ENCODE measurements around the gene TNPO2.
"Not testable (repeated sequence)": the region's sequence is repeated elsewhere in the genome, so short reads cannot be mapped to it uniquely, and the experiment has no call there.

Gene TNPO2

DNA sequence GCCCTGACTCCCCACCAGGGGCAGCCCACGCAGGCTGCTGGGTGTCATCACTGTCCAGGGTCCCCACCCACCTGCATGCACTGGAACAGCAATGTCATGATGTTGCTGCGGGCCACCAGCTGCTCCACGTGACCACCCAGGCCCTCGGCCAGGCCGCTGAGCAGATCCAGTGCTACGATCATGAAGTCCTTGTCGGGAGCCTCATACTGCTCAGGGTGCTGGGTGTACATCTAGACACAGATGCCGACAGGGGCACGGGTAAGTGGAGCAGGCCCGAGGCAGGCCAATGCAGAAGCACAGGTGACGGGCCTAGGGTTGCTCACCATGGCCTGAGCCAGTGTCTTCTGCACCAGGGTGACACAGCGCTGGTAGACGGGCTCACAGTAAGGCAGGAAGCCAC lies 18.6 kb downstream of the TNPO2 start:
- DNase-seq, result no peak

DNA sequence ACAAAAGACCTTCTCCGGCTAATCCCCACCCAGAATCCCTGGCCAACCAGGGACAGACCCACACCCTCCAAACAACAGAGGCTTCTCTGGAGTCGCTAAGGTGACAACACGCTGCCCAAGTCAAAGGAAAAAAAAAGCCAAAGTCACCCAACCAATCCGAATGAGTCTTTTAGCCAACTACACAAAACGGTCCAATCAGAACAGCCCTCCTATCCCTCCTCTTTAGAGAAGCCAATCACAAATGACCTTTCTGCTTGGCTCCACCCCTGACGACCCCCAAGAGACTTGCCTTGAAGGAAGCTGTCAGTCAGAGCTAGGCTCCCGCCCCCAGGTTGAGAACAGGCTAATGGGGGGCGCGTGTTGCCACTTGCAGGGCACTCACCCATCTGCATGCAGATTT lies 20.7 kb downstream of the TNPO2 start:
- DNase-seq, result no peak

- no peak for DNase-seq
Observed at GRCh38 chr19:12701596-12702282, 22.0 kb downstream of the TNPO2 start.

- no peak for DNase-seq
Observed at GRCh38 chr19:12698138-12698537, 25.6 kb downstream of the TNPO2 start.

DNA sequence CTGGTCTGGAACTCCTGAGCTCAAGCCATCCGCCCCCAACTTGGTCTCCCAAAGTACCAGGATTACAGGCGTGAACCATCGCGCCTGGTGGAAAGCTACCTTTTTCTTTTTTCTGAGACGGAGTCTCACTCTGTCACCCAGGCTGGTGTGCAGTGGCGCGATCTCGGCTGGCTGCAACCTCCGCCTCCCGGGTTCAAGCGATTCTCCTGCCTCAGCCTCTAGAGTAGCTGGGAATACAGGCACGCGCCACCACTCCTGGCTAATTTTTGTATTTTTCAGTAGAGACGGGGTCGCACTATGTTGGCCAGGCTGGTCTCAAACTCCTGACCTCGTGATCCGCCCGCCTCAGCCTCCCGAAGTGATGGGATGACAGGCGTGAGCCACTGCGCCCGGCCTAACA lies 26.3 kb downstream of the TNPO2 start:
- not testable (repeated sequence) for DNase-seq

DNA sequence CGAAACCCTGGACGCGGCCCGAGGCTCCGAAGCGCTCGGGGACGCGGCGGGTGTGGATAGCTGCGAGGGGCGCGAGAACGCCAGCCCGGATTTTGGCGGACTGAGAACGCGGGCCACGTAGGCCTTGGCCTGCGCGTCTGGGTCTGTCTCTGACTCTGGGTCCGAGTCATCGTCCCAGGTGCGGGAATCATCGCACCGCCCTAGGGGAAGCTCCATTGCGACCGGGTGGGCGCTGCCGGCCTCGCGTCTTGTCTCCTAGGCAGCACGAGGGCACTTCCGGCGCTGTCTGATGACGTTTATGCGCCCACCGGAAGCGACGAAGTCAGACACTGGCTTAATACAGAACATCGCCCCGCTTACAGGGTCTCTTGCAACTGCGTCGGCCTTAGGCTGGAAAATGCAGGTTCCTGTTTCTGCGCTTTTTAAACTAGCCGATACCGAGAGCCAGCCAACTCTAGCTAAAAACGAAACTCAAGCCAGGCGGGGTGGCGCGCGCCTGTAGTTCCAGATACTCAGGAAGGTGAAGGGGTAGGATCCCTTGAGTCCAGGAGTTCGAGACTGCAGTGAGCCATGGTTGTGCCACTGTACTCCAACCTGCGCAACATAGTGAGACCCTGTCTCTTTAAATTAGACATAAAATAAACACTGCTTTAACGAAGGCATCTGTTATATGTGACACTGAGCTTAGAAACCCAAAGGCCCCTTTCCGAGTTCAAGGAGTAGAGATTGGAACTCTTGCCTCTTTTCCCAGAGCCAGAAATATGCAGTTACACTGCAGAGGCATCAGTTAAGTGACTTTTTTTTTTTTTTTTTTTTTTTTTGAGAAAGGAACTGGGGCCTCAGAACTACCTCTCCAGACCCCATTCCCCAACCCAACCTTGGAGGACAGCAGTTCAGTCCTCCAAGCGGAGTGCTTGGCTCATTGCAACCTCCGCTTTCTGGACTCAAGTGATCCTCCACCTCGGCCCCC lies 27.1 kb downstream of the TNPO2 start, which contains the start of gene FBXW9:
FBXW9 (minus strand) TSS at position 266 of the 970 bp plus-strand sequence; CDS start at position 216, 50 bp downstream.
- DNase-seq, result peak; percentile 95 to 98

- DNase-seq, result peak in 1 of 2 experiments; percentile 17
Observed at GRCh38 chr19:12695997-12696365, 27.8 kb downstream of the TNPO2 start.

DNA sequence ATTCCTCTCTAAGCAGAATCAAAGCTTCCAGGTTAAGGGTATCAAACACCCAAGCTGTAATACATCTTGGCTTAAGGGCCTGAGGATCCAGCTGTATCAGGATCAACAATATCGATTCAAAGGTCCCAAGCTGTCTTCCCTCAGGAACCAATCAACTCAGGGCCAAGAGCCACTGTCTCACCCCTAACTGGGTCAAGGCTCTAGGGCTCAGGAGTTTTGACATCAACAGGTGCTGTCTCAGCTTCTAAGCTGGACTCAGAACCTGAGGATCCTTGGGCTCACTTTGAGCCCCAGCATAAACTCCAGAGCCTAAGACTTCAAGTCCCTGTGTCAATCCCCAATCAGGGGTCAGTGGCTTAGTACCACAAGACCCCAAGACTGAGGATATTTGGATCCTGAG lies 28.2 kb downstream of the TNPO2 start:
- DNase-seq, result no peak

- DNase-seq, result no peak
Observed at GRCh38 chr19:12695096-12695495, 28.6 kb downstream of the TNPO2 start.

GRCh38 chr19:12694641-12695040 lies 29.1 kb downstream of the TNPO2 start:
- DNase-seq, result no peak

GRCh38 chr19:12692960-12693359 lies 30.8 kb downstream of the TNPO2 start:
- no peak for DNase-seq

DNA sequence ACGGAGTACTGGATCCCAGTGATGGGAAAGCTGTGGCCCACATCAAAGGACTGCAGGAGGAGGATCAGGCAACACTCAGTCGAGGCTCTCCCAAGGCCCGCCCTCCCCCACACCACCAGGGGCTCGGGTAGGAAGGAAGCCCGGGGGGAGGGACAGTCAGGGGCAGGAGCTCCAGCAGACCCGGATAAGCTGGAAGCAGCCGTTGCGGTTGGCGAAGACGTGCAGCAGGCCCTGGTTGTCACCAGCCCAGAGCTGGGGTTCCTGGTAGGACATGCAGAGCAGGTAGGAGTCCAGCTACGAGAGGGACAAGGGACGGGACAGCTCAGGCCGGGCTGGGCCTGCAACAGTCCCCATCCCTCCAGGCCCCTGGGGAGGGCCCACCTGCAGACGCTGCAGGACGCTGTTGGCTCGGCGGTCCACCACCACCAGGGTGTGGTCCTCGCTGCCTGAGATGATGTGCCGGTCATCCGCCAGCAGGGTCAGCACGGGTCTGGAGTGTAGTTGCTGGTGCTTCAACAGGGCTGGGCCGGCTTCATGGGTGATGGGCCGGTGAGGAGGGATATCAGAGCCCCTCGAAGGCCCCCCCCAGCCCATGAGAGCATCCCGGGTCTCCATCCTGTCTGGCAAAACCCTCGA lies 34.0 kb downstream of the TNPO2 start:
- no peak for DNase-seq

GRCh38 chr19:12689012-12689411 lies 34.7 kb downstream of the TNPO2 start:
- DNase-seq, result no peak

DNA sequence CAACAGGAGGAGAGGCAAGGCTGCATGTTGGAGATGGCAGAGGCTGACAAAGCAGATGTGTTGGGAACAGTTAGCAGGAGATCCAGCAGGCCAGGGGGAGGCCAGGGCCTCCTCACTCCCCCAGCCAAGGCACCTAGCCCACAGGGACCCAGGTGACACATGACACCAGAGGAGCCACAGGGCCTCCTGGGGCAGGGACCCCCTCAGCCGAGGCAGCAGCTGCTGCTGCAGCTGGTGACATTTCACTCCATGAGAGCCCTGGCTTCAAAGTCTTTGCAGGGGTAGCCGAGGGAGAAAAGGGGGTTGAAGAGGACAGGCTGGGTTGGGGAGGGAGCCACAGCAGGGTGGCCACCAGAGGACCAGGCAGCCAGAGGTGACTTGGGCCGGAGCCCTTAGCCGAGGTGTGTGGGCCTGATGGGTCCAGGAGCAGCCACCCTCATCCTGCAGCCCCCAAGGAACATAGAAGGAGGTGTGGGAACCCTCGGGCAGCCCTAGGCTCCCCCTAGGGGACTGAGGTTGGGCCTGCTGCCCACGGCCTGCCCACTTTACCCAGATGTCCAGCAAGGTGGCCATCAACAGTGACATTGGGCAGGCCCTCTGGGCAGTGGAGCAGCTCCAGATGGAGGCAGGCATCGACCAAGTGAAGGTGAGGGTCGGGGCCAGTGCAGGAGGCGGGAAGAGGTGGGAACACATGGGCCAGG lies 36.1 kb downstream of the TNPO2 start, which contains the start of gene GNG14:
GNG14 (plus strand) TSS at position 503 of the 701 bp plus-strand sequence; CDS start at position 554, 51 bp downstream.
- DNase-seq, result no peak

DNA sequence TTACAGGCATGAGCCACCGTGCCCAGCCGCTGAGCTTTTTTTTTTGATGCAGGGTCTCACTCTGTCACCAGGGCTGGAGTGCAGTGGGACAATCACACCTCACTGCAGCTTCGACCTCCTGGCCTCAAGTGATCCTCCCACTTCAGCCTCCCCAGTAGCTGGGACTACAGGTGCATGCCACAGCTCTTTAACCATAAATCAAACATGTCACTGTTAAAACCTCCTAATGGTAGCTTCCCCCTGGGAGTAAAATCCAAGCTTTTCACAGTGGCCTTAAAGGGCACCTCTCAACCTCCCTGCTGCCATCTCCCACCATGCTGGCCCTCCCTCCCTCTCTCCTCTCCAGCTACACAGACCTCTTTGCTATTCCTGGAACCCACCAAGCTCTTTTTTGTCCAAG lies 37.9 kb downstream of the TNPO2 start:
- no peak for DNase-seq

DNA sequence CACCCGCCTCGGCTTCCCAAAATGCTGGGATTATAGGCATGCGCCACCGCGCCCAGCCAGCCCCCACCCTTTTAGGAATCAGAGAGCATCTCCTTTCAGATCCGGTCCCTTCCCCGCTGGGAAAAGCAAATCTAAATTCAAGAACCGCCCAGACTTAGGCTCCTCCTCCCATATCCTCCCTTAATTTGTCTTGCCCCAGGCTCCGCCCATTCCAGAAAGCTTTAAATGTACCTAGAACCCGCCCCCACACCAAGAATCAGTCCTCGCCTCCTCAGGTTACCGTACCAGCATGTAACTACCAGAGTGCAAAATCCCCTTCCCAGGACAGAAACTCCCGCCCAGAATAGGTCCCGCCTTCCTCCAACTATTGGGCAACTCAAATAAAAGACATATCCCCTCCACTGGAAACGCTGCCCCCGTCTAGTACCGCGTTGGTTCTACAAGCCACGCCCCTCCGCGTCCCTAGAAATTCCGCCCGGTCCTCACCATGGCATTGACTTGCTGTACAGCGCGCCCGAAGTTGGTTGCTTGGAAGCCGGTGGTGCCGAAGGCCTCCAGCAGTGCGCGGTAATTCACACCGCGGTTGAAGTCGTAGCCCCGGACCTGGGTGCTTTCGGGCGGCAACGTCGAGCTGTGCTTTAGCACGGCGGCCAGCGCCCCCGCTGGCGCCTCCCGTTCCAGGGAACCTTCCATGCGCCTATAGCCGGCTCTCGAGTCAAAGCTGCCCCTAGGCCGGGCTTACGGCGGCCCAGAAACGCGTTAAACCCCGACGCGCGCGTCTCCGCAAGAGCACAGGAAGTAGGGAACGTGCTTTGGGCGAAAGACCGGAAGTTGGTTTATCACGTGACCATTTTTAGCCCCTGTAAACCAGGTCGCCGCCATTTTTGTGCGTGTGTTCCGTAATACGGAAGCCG lies 42.4 kb downstream of the TNPO2 start, which contains the start of gene DHPS:
DHPS (minus strand) TSS at position 807 of the 914 bp plus-strand sequence; CDS start at position 693, 114 bp downstream.
- peak; percentile 81 to 92 for DNase-seq

GRCh38 chr19:12680034-12680433 lies 43.7 kb downstream of the TNPO2 start:
- DNase-seq, result no peak

DNA sequence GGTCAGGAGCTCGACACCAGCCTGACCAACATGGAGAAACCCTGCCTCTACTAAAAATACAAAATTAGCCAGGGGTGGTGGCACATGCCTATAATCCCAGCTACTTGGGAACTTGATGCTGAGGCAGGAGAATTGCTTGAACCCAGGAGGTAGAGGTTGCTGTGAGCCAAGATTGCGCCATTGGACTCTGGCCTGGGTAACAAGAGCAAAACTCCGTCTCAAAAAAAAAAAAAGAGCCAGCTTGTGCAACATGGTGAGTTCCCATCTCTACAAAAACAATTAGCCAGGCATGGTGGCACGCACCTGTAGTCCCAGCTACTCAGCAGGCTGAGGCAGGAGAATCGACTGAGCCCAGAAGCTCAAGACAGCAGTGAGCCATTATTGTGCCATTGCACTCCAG lies 45.7 kb downstream of the TNPO2 start:
- DNase-seq, result not testable (repeated sequence)

- DNase-seq, result no peak
Observed at GRCh38 chr19:12676928-12677327, 46.8 kb downstream of the TNPO2 start.

GRCh38 chr19:12676384-12676792 lies 47.3 kb downstream of the TNPO2 start:
- DNase-seq, result peak; percentile 78 to 86

DNA sequence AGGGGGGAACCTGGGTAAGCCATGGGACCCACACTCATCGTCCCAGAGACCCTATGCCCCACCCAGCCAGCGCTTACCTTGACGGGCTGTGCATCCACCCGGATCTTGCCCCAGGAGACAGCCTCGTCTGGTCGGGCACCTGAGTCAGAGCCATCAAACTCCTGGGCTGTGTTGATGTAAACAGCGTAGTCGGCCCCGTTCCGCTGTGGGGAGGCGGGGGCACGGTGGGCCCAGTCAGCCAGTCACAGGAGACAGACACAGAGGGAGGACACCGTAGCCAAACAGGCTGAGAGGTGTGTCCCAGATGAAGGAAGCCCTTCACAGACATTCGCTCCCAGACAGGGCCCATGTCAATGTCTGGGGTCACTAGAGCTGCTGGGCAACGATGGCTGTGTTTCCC lies 47.8 kb downstream of the TNPO2 start:
- no peak for DNase-seq
